ENCODE data around the gene KLF8.

DNA sequence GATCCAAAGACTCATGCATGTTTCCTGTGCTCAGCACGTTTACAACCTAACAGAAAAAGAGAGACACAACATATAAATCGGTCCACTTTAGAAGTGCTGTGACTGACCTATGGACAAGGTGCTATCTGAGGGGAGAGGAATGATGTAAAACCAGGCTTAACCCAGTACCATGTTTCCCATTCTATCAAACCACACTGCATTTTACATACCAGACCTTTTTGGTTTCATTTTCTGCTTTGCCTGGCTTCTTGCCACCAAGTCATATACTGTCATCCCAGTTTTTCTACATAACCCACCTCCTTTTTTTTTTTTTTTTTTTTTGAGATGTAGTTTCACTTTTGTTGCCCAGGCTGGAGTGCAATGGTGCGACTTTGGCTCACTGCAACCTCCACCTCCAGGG is 82.2 kb downstream of the KLF8 start:
- TF ChIP-seq, protein P1, sequence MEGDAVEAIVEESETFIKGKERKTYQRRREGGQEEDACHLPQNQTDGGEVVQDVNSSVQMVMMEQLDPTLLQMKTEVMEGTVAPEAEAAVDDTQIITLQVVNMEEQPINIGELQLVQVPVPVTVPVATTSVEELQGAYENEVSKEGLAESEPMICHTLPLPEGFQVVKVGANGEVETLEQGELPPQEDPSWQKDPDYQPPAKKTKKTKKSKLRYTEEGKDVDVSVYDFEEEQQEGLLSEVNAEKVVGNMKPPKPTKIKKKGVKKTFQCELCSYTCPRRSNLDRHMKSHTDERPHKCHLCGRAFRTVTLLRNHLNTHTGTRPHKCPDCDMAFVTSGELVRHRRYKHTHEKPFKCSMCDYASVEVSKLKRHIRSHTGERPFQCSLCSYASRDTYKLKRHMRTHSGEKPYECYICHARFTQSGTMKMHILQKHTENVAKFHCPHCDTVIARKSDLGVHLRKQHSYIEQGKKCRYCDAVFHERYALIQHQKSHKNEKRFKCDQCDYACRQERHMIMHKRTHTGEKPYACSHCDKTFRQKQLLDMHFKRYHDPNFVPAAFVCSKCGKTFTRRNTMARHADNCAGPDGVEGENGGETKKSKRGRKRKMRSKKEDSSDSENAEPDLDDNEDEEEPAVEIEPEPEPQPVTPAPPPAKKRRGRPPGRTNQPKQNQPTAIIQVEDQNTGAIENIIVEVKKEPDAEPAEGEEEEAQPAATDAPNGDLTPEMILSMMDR (IDR thresholded peaks at IDR 0.05) = no peak
- TF ChIP-seq POLR2A (IDR thresholded peaks at IDR 0.05) (no peak), EP300 (IDR thresholded peaks at IDR 0.05) (no peak)

Measured in ovary (tissue), 3 donors.